ENCODE results near the gene OPRL1.

Gene OPRL1

GRCh38 chr20:64042054-64042781 lies 37.7 kb upstream of the OPRL1 start:
- DNase-seq, result peak in 2 of 3 experiments; percentile 48 to 52

DNA sequence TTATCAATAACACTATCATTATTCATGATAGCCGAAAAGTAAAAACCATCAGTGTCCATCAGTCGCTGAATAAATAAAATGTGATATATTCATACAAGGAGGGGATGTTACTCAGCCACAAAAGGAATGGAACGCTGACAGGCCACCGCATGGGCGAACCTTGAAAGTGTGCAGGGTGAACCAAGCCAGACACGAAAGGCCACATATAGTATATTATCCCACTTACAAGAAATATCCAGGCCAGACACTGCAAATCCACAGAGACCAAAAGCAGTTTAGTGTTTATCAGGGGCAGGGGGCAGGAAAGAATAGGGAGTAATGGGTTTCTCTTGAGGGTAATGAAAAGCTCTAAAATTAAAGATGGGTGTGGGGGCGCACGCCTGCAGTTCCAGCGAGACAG lies 36.1 kb upstream of the OPRL1 start:
- no peak for DNase-seq

GRCh38 chr20:64044484-64045247 lies 35.2 kb upstream of the OPRL1 start:
- DNase-seq, result peak in 1 of 3 experiments; percentile 49

- no peak for DNase-seq
These were observed 34.4 kb upstream of the OPRL1 start for GRCh38 chr20:64045346-64046011.

DNA sequence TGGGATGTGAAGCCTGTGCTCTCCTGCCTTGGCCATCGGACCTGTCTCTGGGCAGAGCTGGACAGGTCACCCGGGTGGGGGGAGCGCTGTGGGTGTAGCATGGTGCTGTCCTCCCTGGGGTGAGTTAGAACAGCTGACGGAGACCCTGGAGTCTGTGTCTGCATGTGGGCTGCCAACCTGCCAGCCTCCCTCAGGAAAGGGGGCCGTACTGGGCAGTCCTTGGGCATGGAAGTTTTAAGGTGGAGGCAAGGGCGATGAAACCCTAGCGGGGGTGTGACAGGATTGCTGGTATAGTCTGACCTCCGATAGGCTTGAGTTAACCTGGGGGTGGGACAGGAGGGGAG lies 32.9 kb upstream of the OPRL1 start:
- DNase-seq, result no peak

DNA sequence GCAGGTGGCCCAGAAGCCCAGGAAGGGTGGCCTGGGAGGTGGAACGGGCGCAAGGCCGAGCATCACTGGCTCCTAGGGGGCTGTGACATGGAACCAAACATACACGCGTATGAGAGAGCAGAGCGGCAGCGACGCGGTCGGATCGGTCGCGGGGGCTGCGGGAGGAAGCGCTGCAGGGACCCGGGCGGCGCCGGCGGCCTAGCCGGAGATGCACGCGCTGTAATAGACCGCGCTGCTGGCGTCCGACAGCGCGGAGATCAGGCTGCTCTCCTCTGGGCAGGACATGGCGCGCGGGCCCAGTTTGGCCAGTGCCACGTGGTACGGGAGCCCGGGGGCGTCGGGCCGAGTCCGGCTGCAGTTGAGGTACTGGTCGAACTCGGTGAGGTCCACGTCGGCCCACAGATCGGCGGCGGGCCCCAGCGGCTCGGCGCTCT lies 31.9 kb upstream of the OPRL1 start:
- DNase-seq, result peak in 2 of 3 experiments; percentile 48 to 51

GRCh38 chr20:64048402-64049044 lies 31.4 kb upstream of the OPRL1 start:
- DNase-seq, result peak in 2 of 3 experiments; percentile 32 to 63

DNA sequence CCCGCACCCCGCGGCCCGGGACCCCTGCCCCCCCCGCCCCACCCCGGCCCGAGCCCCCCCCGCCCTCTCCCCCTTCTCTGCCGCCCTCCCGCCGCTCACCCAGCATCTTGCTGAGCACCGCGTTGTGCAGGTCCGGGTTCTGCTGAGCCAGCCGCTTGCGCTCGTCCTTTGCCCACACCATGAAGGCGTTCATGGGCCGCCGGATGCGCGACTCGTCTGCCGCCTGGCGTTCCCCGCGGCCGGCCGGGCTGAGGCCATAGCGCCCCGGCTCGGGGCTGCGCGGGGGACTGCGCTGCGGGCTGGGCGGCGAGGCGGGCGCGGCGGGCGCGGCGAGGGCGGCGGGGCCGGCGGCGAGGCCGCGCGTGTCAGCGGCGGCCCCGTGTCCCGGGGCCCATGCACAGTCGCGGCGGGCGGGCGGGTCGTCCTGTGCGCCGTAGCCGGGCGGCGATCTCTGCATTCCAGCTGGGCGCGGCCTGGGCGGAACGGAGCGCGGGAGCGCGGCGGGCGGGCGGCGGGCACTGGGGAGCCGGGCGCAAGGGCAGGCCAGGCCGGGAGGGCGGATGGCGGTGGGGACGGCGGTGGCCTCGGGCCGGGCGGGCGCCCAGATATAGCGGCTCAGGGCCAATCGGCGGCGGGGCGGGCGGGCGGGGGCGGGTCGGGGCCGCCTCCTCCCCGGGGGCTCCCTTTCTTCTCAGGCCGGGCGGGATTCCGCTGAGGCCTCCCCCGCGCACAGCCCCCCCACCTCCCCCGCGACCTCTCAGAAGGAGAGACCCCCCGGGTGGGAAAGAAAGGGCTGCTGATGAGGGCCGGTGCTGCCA lies 30.6 kb upstream of the OPRL1 start, which contains the start of gene SOX18:
Gene SOX18, minus strand, starts transcription at position 580 of the 818 bp plus-strand sequence. Its CDS starts 123 bp downstream, at position 457.
- peak in 1 of 3 experiments; percentile 51 for DNase-seq

GRCh38 chr20:64049878-64050260 lies 30.0 kb upstream of the OPRL1 start:
- DNase-seq, result no peak

DNA sequence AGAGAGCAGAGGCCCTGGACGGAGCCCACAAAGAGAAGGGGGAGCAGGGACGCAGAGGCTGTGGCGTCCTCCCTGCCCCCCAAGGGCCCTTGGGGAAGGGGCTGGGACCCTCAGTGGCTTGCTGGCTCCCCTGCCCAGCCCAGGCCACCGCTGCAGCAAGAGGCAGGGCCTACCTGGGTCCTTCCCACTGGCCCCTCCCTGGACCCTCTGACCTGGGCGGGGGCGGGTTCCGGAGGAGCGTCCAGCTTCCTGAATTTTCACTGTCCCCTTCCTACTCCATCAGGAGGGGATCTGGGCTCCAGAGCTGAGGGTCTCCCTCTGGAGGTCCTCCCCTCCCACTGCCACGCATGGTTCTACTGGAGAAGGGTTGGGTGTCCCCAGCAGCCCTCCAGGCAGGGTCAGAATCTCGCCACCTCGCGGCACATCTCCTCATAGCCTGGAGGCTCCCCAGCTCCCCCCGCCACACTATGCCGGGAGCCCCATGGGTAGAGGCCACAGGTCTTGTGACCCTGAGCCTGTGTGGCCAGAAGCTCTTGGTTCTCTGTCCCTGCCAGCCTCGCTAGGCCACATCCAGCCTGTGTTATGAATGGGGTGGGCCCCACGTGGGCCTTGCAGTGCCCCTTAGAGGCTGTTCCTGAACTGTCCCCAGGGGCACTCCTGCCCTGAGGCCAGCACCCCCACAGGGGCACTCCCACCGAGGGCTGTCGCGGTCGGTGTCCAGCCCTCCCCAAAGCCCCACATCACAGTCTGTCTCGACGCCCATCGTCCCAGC lies 29.4 kb upstream of the OPRL1 start:
- no peak for DNase-seq

DNA sequence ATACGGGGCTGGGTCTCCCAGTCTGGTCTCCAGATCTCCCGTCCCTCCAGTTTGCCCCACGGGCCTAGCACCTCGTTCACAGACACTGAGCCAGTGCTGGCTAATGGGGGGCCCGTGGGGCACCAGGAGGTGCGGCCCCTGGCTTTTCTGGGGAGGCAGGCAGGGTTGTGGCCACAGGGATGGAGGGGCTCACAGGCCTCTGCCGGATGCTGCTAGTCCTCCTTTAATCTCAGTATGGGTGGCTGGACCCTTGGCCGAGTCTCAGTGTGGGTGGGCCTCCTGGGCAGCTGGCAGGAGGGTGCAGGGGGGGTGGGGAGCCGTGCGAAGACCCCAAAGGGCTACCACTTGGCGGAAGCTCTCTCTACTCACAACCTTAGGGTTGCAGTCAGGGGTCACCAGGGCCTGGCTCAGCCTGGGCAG lies 28.8 kb upstream of the OPRL1 start:
- no peak for DNase-seq

- no peak for DNase-seq
These were observed 28.1 kb upstream of the OPRL1 start for GRCh38 chr20:64051561-64052325.

DNA sequence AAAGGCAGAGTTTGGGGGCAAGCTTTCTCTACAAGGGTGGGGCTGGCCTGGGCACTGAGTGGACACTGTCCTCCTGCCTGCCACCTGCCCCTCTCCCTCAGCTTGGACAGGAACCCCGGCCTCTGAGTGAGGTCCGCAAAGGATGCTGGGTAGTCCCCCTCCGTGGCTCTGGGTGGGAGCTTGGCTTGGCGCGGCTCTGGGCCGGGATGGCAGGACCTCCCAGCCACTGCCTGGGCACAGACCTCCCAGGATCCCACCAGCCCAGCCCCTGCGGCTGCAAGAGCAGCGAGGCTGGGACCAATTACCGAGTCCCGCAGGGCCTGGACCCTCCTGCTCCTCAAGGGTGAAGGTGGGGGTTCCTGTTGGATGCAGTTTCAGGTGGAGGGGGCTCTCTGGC lies 27.6 kb upstream of the OPRL1 start:
- DNase-seq, result no peak

DNA sequence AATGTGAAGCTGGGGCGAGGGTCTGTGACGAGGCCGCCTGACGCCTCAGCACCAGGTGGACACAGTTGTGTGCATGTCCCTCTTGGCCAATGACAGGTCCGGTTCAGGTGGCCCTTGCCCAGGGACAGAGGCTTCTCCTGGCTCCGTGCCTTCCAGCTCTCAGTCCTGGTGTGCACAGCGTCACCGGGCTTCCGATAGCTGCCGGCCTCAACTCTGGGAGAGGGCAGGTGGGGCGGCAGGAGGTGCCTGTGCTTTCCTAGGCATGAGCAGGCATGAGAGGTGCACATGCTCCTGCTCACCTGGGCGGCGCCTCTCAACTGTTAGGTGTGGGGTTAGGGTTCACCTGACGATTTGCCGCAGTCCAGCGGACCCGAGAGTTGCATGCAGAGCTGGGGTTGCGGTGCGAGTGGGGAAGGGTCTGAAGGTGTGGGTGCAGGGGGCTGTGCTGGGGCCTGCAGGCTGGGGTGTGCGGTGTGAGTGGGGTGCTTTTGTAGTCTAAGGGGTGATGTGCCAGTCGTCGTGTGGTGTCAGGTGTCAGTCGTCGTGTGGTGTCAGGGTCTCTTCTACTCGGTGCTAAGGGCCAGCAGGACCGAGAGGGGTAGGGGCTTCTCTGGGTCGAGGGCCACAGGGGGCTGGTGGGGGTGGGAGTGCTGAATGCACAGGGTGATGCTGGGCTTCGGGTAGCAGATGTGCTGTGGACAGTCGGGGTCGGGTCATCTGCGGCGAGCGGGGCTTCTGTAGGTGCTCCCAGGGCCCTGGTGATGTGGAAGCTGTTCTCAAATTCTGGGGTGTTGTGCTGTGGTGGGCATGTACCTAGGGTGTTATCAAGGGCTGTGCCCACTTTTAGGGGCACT lies 26.7 kb upstream of the OPRL1 start:
- DNase-seq, result no peak

DNA sequence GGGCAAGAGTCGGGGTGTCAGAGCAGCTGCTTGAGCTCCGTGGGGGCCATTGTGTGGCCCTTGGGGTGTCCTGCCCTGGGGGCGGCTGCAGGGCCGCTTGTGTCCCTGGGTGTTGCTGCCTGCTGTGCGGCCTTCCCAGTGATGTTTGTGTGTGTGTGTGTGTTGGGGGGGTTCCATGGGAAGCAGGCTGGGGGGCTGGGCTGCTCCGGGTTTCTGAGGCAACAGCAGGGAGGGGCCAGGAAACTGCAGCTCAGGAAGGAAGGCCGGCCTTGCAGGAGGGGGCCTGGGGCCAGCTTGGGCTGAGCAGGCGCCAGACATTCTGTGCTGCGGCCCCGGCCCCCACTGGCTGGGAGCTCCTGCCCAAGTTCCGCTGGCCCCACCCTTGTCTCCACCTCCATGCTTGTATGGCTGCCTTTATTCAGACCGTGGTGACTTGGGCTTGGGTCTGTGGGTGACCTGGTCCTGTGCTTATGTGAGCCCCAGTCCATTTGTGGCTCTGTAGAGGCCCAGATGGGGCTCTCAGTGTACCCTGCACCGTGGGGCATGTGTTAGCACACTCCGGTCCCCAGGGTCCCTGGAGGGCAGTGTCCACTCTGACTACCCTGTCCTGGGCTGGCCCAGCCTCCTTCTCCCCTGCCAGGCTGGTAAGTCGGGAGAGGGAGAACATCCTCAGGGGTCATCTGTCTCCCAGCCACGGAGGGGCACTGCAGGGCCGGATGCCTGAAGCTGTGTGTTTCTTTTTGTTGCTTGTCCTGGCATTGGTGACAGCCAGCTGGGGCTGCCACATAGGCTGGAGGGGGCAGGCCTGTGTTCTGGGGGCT lies 25.8 kb upstream of the OPRL1 start:
- peak in 1 of 3 experiments; percentile 34 for DNase-seq

DNA sequence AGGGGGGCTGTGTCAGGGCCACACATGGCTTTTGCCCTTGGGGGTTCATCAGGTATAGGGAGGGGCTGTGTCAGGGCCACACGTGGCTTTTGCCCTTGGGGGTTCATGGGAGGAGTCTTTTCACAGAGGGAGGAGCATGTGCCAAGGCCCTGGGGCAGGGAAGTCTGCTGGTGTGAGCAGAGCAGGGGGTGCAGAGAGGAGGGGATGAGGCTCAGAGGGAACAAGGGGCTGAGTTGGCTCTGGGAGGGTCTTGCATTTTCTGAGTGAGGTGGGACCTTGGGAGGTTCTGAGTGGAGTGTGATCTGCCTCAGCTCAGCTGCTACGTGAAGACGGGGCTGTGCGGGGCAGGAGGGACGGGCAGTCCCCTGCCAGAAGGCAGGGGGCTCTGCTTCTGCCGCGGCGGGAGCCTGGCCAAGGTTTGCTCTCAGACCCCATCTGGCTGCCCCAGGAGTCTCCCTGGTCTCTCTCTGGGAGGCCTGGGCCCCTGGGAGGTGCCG lies 24.4 kb upstream of the OPRL1 start:
- no peak for DNase-seq

GRCh38 chr20:64055893-64056638 lies 23.8 kb upstream of the OPRL1 start:
- peak in 1 of 3 experiments; percentile 24 for DNase-seq

DNA sequence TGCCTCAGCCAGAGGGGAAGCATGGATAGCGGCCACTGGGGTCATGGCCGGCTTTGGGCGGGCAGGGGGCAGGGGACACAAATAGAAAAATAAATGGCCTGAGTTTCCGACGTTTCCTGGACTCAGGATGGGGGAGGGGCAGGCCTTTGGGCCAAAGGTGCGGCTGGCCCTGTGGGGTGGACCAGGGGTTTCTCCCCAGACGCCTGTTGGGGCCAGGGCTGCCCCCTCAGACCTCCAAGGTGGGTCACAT lies 23.3 kb upstream of the OPRL1 start:
- no peak for DNase-seq

Data from NCI-H1417 (cell line).